Endothelial cell of umbilical vein (primary cell): ENCODE results near the gene ZNF148. TPM values are rescaled to one million over a fixed set of nuclear protein-coding genes. Genes with fewer than 3 reads are reported as not detected.

ENCODE experiments used
- BruUV-seq: library from RNA; stranded (reverse); fragments of 400-500 nt; replicated peaks from 2 replicates; lab custom pipeline; 2021; lab: Mats Ljungman, UMichigan
- CTCF ChIA-PET: fragments of 300-600, 350-600 bp; sonication (Branson Sonifier 250); formaldehyde crosslinking; loops from one replicate; lab custom pipeline; 2021; ENCODE audit warnings: antibody characterized with exemption, inconsistent platforms; lab: Charles Lee
- POLR2A ChIA-PET: fragments of 300-600, 350-600 bp; sonication (Branson Sonifier 250); formaldehyde crosslinking; loops from one replicate; lab custom pipeline; 2021; ENCODE audit warnings: antibody characterized with exemption, inconsistent platforms; lab: Charles Lee
- DNase-seq: peaks from one replicate; pipeline ENCODE4 v3.0.0-alpha.2; 2011; ENCODE audit warnings: low read depth, low spot score
- FAIRE-seq: peaks from 2 replicates; lab custom pipeline; 2011; peaks lifted over from hg19 to GRCh38; lab: Jason Lieb, UNC
- H2AFZ ChIP-seq: 2 replicates; pipeline ENCODE4 v1.6.0; 2012; ENCODE audit warnings: low read depth, low read length, control low read depth, inconsistent platforms
- H3K27ac ChIP-seq: 2 replicates; pipeline ENCODE4 v1.5.1; 2011; ENCODE audit warnings: low read depth, mild to moderate bottlenecking, control low read depth, low read length, moderate library complexity; ENCODE audit not compliant: insufficient read depth
- H3K27me3 ChIP-seq, 2 experiments: 2 replicates each; pipeline versions ENCODE4 v1.6.0 to v1.6.1; 2011; ENCODE audit warnings: low read length in 2 of 2, mixed read lengths in 1 of 2; ENCODE audit not compliant: control insufficient read depth in 2 of 2, insufficient read depth in 2 of 2
- H3K36me3 ChIP-seq, 2 experiments: 2 replicates in 1 of 2; 3 replicates in 1 of 2; pipeline ENCODE4 v1.5.1; 2011; ENCODE audit warnings: low read length in 2 of 2, mild to moderate bottlenecking in 1 of 2, moderate library complexity in 1 of 2; ENCODE audit not compliant: control insufficient read depth in 2 of 2, insufficient read depth in 2 of 2; ENCODE audit errors: extremely low read depth in 1 of 2
- H3K4me1 ChIP-seq: 3 replicates; pipeline ENCODE4 v1.5.1; 2011; ENCODE audit warnings: mild to moderate bottlenecking, low read length; ENCODE audit not compliant: control insufficient read depth, insufficient read depth; ENCODE audit errors: extremely low read depth
- H3K4me2 ChIP-seq: 2 replicates; pipeline ENCODE4 v1.6.1; 2011; ENCODE audit warnings: low read length, control low read depth, mixed read lengths; ENCODE audit not compliant: insufficient read depth
- H3K4me3 ChIP-seq, 3 experiments: fragments of 200-600 bp in 1 of 3; sonication (generic), shearing (Covaris generic) in 1 of 3; replicated peaks in 1 of 3; 2 replicates each; pipeline ENCODE4 v1.5.1; 2011 to 2016; ENCODE audit warnings: control low read depth in 3 of 3, low read length in 3 of 3, mild to moderate bottlenecking in 2 of 3, inconsistent platforms in 1 of 3, low read depth in 1 of 3, moderate library complexity in 1 of 3; ENCODE audit not compliant: insufficient read depth in 1 of 3
- H3K79me2 ChIP-seq: 2 replicates; pipeline ENCODE4 v1.6.0; 2012; ENCODE audit warnings: low read length, inconsistent platforms; ENCODE audit not compliant: control insufficient read depth, insufficient read depth
- H3K9ac ChIP-seq: replicated peaks from 2 replicates; pipeline ENCODE3; 2011; ENCODE audit warnings: low read length, control low read depth; ENCODE audit not compliant: insufficient read depth; ENCODE audit errors: extremely low read depth
- H3K9me1 ChIP-seq: replicated peaks from 3 replicates; pipeline ENCODE4 v1.6.0; 2011; ENCODE audit warnings: mild to moderate bottlenecking, low read length; ENCODE audit not compliant: control insufficient read depth, insufficient read depth; ENCODE audit errors: extremely low read depth
- H3K9me3 ChIP-seq: replicated peaks from 2 replicates; pipeline ENCODE4 v1.5.1; 2012; ENCODE audit warnings: low read length, inconsistent platforms; ENCODE audit not compliant: control insufficient read depth, insufficient read depth
- H4K20me1 ChIP-seq: replicated peaks from 2 replicates; pipeline ENCODE3; 2011; ENCODE audit warnings: mild to moderate bottlenecking, low read length; ENCODE audit not compliant: control insufficient read depth, insufficient read depth; ENCODE audit errors: extremely low read depth
- EZH2 ChIP-seq: IDR thresholded peaks from 2 replicates; pipeline ENCODE4 v1.6.1; 2012; ENCODE audit warnings: borderline replicate concordance, low read depth, mild to moderate bottlenecking, moderate library complexity, low read length, inconsistent platforms; ENCODE audit not compliant: severe bottlenecking
- FOS ChIP-seq: IDR thresholded peaks from 2 replicates; pipeline ENCODE4 v1.6.1; 2011; ENCODE audit warnings: mild to moderate bottlenecking, low read length, moderate library complexity, borderline replicate concordance; ENCODE audit not compliant: insufficient read depth
- GATA2 ChIP-seq: IDR thresholded peaks from 2 replicates; pipeline ENCODE4 v1.7.0; 2011; ENCODE audit warnings: low read depth, mild to moderate bottlenecking, moderate library complexity, mixed read lengths, low read length; ENCODE audit not compliant: insufficient read length, insufficient read depth
- JUN ChIP-seq: IDR thresholded peaks from 2 replicates; pipeline ENCODE4 v1.6.1; 2011; ENCODE audit warnings: borderline replicate concordance, low read depth; ENCODE audit not compliant: insufficient read length, insufficient read depth
- MYC ChIP-seq: IDR thresholded peaks from one replicate; pipeline ENCODE4 v1.6.1; 2011; ENCODE audit warnings: mild to moderate bottlenecking, low read depth, low read length
- POLR2A ChIP-seq: IDR thresholded peaks from 2 replicates; pipeline ENCODE4 v1.6.1; 2012; ENCODE audit warnings: low read depth, mild to moderate bottlenecking, control low read depth, low read length
- POLR2AphosphoS5 ChIP-seq: IDR thresholded peaks from 2 replicates; pipeline ENCODE4 v1.6.1; 2012; ENCODE audit warnings: low read depth, mild to moderate bottlenecking, control low read depth, low read length, moderate library complexity; ENCODE audit not compliant: insufficient read depth
- dilution Hi-C: fragments of 300-500 bp; cut with MboI; formaldehyde crosslinking; loops from one replicate; pipeline ENCODE4 v1.15.0; 2019; ENCODE audit warnings: low sequenced_read_pairs; ENCODE audit not compliant: extremely low pct_ligation_motif_present
- intact Hi-C: fragments of 100-400 bp; cut with micrococcal nuclease; formaldehyde crosslinking; loops from one replicate; pipeline ENCODE4 v1.10.0; 2022
- polyA plus RNA-seq, 4 experiments: library from polyadenylated mRNA; depleted of rRNA in 3 of 4; stranded (reverse) in 3 of 4; unstranded in 1 of 4; fragments of >200 nt; gene quantifications; 2 replicates each; pipeline versions ENCODE4 v1.2.1 to v1.2.3, GENCODE V29; 2011 to 2012; ENCODE audit warnings: missing spikeins in 1 of 4
- total RNA-seq: library from RNA; stranded (reverse); gene quantifications from 2 replicates; pipeline ENCODE4 v1.2.3, GENCODE V29; 2021
- TF ChIP-seq, protein P1 (sequence below), 2 donors: IDR thresholded peaks; 1 replicate in 1 of 2; 2 replicates in 1 of 2; pipeline ENCODE4 v1.5.1; 2011; ENCODE audit warnings: low read length in 2 of 2, mild to moderate bottlenecking in 2 of 2, moderate library complexity in 2 of 2, control low read depth in 1 of 2, inconsistent platforms in 1 of 2, low read depth in 1 of 2; ENCODE audit not compliant: insufficient read depth in 1 of 2; ENCODE audit errors: extremely low read depth in 1 of 2
- TF ChIP-seq, protein P2 (sequence below): IDR thresholded peaks from 2 replicates; pipeline ENCODE4 v1.6.1; 2011; ENCODE audit not compliant: insufficient read depth, insufficient read length

ZNF148 gene
- total and polyA plus RNA-seq, 2 donors (not counting 3 experiments of a cell fraction or from before 2014, with no cell fraction given): 8.0 to 41.3 TPM

DNA sequence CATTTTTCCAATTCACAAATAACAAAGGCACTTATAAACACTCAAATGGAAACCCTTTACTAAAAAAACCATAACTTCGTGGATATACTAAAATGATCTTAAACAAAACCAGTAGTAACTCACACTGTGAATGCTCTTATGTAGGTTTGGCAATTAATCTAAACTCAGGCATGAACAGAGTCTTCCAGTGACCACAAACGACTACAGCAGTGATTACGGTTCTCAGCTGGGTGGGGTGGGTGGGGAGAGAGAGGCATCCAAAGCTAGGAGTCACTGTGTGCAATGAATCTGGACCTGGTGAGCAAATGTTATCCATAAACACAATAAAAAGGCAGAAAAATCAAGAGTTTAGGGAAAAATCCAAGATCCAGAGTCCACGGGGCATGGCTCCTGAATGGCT lies 183.9 kb downstream of the ZNF148 start:
- H3K9me3 ChIP-seq: no peaks in the 10 kb centered on the region
- ChIA-PET CTCF (interaction anchor here (0.8 to 1.3 kb wide), 4 partner anchors 14 to 262 kb away, joined by 3 to 4 read pairs (median 3); no protein-coding TSS in a partner anchor), POLR2A (no interaction called here)
- DNase-seq (no peak), FAIRE-seq (no peak)
- no peak overlapping the region for H3K4me3 ChIP-seq
- dilution Hi-C loops (no loop called here), intact Hi-C loops (no loop called here)
- peaks cover 3 to 12% of the 10 kb centered on the region in 2 experiments for H3K27me3 ChIP-seq
- H3K27ac ChIP-seq: no peak overlapping the region
- H3K9ac ChIP-seq: no peak overlapping the region
- TF ChIP-seq POLR2A (no peak), GATA2 (no peak), JUN (no peak), MYC (no peak), POLR2AphosphoS5 (no peak), FOS (no peak), EZH2 (no peak)
- TF ChIP-seq, protein P1, sequence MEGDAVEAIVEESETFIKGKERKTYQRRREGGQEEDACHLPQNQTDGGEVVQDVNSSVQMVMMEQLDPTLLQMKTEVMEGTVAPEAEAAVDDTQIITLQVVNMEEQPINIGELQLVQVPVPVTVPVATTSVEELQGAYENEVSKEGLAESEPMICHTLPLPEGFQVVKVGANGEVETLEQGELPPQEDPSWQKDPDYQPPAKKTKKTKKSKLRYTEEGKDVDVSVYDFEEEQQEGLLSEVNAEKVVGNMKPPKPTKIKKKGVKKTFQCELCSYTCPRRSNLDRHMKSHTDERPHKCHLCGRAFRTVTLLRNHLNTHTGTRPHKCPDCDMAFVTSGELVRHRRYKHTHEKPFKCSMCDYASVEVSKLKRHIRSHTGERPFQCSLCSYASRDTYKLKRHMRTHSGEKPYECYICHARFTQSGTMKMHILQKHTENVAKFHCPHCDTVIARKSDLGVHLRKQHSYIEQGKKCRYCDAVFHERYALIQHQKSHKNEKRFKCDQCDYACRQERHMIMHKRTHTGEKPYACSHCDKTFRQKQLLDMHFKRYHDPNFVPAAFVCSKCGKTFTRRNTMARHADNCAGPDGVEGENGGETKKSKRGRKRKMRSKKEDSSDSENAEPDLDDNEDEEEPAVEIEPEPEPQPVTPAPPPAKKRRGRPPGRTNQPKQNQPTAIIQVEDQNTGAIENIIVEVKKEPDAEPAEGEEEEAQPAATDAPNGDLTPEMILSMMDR (IDR thresholded peaks at IDR 0.05; ENCODE audit: extremely low read depth in 1 of 2, insufficient read depth in 1 of 2, low read depth in 1 of 2, low read length in 2 of 2): no peak
- TF ChIP-seq, protein P2, sequence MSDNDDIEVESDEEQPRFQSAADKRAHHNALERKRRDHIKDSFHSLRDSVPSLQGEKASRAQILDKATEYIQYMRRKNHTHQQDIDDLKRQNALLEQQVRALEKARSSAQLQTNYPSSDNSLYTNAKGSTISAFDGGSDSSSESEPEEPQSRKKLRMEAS: no peak
- no peaks in the 10 kb centered on the region for H3K9me1 ChIP-seq
- H3K4me2 ChIP-seq: no peak overlapping the region
- H4K20me1 ChIP-seq: no peaks in the 10 kb centered on the region
- H3K79me2 ChIP-seq: no peaks in the 10 kb centered on the region
- no peak overlapping the region for H2AFZ ChIP-seq
- no peaks in the 10 kb centered on the region for H3K36me3 ChIP-seq
- no TSS peak for BruUV-seq
- no peaks in the 10 kb centered on the region for H3K4me1 ChIP-seq
